Breast epithelium (tissue), 3 donors: ENCODE data around the gene KCNH1.

Experiments used
- POLR2A ChIP-seq: fragments of 450-650 bp; IDR thresholded peaks from one replicate; pipeline ENCODE4 v1.6.1; 2016; ENCODE audit warnings: antibody characterized with exemption, mild to moderate bottlenecking, moderate library complexity
- POLR2AphosphoS5 ChIP-seq, 3 donors: sonication (generic); formaldehyde crosslinking; IDR thresholded peaks; one replicate each; pipeline ENCODE4 v1.6.1; 2017; ENCODE audit warnings: antibody characterized with exemption in 3 of 3
- TF ChIP-seq, protein P1 (sequence below), 3 donors: fragments of 450-650 bp; IDR thresholded peaks; one replicate each; pipeline ENCODE4 v1.5.1; 2016 to 2017; ENCODE audit warnings: antibody characterized with exemption in 3 of 3, mild to moderate bottlenecking in 3 of 3, moderate library complexity in 3 of 3

DNA sequence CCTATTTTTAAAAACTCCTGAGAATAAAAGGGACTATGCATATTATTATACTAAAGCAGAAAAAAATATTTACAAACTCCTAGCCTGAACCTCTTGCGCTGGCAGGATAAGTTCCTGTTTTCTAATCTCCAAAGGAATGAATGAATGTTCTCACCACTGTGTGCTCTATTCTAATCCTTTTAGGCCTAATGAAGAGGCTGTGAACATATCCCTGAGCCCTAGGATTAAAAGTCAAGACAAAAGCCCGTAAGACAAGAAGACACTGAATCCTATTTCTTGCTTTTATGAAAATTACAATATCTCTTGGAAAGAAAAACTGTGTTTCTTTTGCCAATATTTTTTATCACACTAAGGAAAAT, 487.7 kb downstream of the KCNH1 start:
- TF ChIP-seq POLR2A = no peak
- TF ChIP-seq POLR2AphosphoS5 (IDR thresholded peaks at IDR 0.05) = no peak
- TF ChIP-seq, protein P1, sequence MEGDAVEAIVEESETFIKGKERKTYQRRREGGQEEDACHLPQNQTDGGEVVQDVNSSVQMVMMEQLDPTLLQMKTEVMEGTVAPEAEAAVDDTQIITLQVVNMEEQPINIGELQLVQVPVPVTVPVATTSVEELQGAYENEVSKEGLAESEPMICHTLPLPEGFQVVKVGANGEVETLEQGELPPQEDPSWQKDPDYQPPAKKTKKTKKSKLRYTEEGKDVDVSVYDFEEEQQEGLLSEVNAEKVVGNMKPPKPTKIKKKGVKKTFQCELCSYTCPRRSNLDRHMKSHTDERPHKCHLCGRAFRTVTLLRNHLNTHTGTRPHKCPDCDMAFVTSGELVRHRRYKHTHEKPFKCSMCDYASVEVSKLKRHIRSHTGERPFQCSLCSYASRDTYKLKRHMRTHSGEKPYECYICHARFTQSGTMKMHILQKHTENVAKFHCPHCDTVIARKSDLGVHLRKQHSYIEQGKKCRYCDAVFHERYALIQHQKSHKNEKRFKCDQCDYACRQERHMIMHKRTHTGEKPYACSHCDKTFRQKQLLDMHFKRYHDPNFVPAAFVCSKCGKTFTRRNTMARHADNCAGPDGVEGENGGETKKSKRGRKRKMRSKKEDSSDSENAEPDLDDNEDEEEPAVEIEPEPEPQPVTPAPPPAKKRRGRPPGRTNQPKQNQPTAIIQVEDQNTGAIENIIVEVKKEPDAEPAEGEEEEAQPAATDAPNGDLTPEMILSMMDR (IDR thresholded peaks at IDR 0.05) = no peak
